WTC11 (cell line): ENCODE results near the gene NKAIN4. TPM values are rescaled to one million over a fixed set of nuclear protein-coding genes. Genes with fewer than 3 reads are reported as not detected.

Experiments used
- ATAC-seq: fragments of 200-7000 bp; cut with Tn5 transposase; 2 replicates; pipeline ENCODE4 v1.10.0; 2021; ENCODE audit warnings: mild to moderate bottlenecking, moderate library complexity
- CTCF ChIA-PET: fragments of 300-600 bp; sonication (Branson Sonifier 250); formaldehyde crosslinking; loops from one replicate; lab custom pipeline; 2021; ENCODE audit warnings: antibody characterized with exemption; lab: Charles Lee
- POLR2A ChIA-PET: fragments of 350-600 bp; sonication (Branson Sonifier 250); formaldehyde crosslinking; loops from one replicate; lab custom pipeline; 2021; ENCODE audit warnings: antibody characterized with exemption; lab: Charles Lee
- DNase-seq: peaks from one replicate; pipeline ENCODE4 v3.0.0; 2021; ENCODE audit warnings: low spot score
- H3K27ac Mint-ChIP-seq: 2 replicates; pipeline ENCODE4 v1.8.0; 2021; ENCODE audit warnings: mixed read lengths
- H3K27me3 Mint-ChIP-seq: 2 replicates; pipeline ENCODE4 v1.8.0; 2021; ENCODE audit warnings: low read depth, mild to moderate bottlenecking, moderate library complexity, mixed read lengths
- H3K36me3 Mint-ChIP-seq: 2 replicates; pipeline ENCODE4 v1.8.0; 2021; ENCODE audit warnings: mixed read lengths
- H3K4me1 Mint-ChIP-seq: 2 replicates; pipeline ENCODE4 v1.8.0; 2022; ENCODE audit warnings: mixed read lengths
- H3K4me3 Mint-ChIP-seq: 2 replicates; pipeline ENCODE4 v1.8.0; 2021; ENCODE audit warnings: mild to moderate bottlenecking, moderate library complexity, mixed read lengths
- H3K9me3 Mint-ChIP-seq: 2 replicates; pipeline ENCODE4 v1.8.0; 2021; ENCODE audit warnings: mixed read lengths
- FOXJ3 ChIP-seq: sonication (generic); formaldehyde crosslinking; IDR thresholded peaks from 2 replicates; pipeline ENCODE4 v1.9.0; 2021; ENCODE audit warnings: missing genetic modification reagents, mild to moderate bottlenecking, borderline replicate concordance
- FOXP1 ChIP-seq: sonication (generic); formaldehyde crosslinking; IDR thresholded peaks from 2 replicates; pipeline ENCODE4 v1.8.0; 2022; ENCODE audit warnings: missing genetic modification reagents, mild to moderate bottlenecking, moderate library complexity, borderline replicate concordance
- JAZF1 ChIP-seq: fragments of 250-450 bp; sonication (Bioruptor Pico); IDR thresholded peaks from 2 replicates; pipeline ENCODE4 v1.9.0; 2021; ENCODE audit warnings: moderate library complexity, mild to moderate bottlenecking, inconsistent platforms
- OVOL2 ChIP-seq: fragments of 250-450 bp; sonication (Bioruptor Pico); IDR thresholded peaks from 2 replicates; pipeline ENCODE4 v1.9.0; 2021; ENCODE audit warnings: mild to moderate bottlenecking, borderline replicate concordance
- ZNF121 ChIP-seq: sonication (generic); formaldehyde crosslinking; IDR thresholded peaks from 2 replicates; pipeline ENCODE4 v1.8.0; 2023; ENCODE audit warnings: missing genetic modification reagents
- ZNF232 ChIP-seq: sonication (generic); formaldehyde crosslinking; IDR thresholded peaks from 2 replicates; pipeline ENCODE4 v1.8.0; 2022; ENCODE audit warnings: mild to moderate bottlenecking, missing genetic modification reagents
- ZNF263 ChIP-seq: sonication (generic); formaldehyde crosslinking; IDR thresholded peaks from 2 replicates; pipeline ENCODE4 v1.8.1; 2022; ENCODE audit warnings: low read depth, mild to moderate bottlenecking, moderate library complexity, missing genetic modification reagents
- total RNA-seq: library from RNA; stranded (reverse); gene quantifications from 3 replicates; pipeline ENCODE4 v1.2.3, GENCODE V29; 2021
- TF ChIP-seq, protein P1 (sequence below): fragments of 200-600 bp; IDR thresholded peaks from 2 replicates; pipeline ENCODE4 v1.8.0; 2022; ENCODE audit warnings: antibody characterized with exemption
- TF ChIP-seq, protein P2 (sequence below): fragments of 250-450 bp; sonication (Bioruptor Pico); IDR thresholded peaks from 2 replicates; pipeline ENCODE4 v1.9.0; 2021; ENCODE audit warnings: mild to moderate bottlenecking, borderline replicate concordance
- TF ChIP-seq, protein P3 (sequence below): fragments of 250-450 bp; sonication (Bioruptor Pico); IDR thresholded peaks from 2 replicates; pipeline ENCODE4 v2.1.2; 2022; ENCODE audit warnings: mild to moderate bottlenecking, moderate library complexity
- TF ChIP-seq, protein P4 (sequence below): sonication (generic); formaldehyde crosslinking; IDR thresholded peaks from 2 replicates; pipeline ENCODE4 v1.8.1; 2023; ENCODE audit warnings: mild to moderate bottlenecking, moderate library complexity, missing genetic modification reagents
- TF ChIP-seq, protein P5 (sequence below): fragments of 250-450 bp; sonication (Bioruptor Pico); IDR thresholded peaks from 2 replicates; pipeline ENCODE4 v1.9.0; 2021; ENCODE audit warnings: mild to moderate bottlenecking
- TF ChIP-seq, protein P6 (sequence below): sonication (generic); formaldehyde crosslinking; IDR thresholded peaks from 2 replicates; pipeline ENCODE4 v1.8.0; 2023; ENCODE audit warnings: missing genetic modification reagents
- TF ChIP-seq, protein P7 (sequence below): fragments of 250-450 bp; sonication (Bioruptor Pico); conservative IDR thresholded peaks from 2 replicates; pipeline ENCODE4 v1.9.0; 2021; ENCODE audit warnings: mild to moderate bottlenecking

NKAIN4 gene
- total RNA-seq, 1 experiment from 2014 or later = 7.2 TPM

DNA sequence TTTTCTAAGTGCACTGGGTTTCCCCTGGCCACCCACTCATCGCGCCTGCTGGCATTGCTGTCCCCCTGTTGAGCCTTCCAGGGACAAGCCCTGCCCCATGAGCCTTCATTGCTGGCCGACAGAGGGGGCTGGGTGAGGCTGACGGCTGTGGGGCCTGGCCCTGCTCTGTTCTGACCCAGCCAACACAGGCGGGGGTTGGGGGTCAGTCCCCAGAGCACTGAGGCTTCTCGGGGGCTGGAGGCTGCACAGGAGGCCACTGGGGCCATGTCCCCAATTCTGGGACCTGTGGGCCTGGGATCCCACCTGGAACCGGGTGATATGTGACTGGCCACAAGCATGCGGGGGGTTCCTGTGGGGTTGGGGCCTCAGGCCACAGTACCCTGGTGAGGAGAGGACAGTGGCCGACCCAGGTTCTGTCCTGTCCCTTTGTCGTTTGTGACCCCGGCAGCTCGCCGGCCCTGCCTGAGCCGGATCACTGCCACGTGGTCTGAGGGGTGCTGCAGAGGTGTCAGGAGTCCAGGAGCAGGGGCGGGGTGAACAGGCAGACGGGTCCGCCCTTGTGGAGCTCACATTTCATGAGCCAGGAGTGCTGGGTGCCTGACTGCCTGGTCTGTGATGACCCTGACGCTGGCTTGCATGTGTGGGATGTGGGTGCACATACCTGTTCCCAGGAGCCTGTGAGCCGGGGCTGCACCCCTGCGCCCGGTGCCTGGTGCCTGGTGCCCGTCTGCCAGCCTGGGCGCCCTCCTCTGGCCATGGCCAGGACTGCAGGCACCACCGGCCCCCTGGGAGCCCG is 36.6 kb upstream of the NKAIN4 start (continued):
- TF ChIP-seq FOXP1 (CRISPR knock-in tag) (peak; percentile 40; the same call in 1 of the 2 replicates), ZNF232 (no peak), JAZF1 (no peak)
- TF ChIP-seq, protein P1, sequence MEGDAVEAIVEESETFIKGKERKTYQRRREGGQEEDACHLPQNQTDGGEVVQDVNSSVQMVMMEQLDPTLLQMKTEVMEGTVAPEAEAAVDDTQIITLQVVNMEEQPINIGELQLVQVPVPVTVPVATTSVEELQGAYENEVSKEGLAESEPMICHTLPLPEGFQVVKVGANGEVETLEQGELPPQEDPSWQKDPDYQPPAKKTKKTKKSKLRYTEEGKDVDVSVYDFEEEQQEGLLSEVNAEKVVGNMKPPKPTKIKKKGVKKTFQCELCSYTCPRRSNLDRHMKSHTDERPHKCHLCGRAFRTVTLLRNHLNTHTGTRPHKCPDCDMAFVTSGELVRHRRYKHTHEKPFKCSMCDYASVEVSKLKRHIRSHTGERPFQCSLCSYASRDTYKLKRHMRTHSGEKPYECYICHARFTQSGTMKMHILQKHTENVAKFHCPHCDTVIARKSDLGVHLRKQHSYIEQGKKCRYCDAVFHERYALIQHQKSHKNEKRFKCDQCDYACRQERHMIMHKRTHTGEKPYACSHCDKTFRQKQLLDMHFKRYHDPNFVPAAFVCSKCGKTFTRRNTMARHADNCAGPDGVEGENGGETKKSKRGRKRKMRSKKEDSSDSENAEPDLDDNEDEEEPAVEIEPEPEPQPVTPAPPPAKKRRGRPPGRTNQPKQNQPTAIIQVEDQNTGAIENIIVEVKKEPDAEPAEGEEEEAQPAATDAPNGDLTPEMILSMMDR = peak; percentile 94
- TF ChIP-seq, protein P2, sequence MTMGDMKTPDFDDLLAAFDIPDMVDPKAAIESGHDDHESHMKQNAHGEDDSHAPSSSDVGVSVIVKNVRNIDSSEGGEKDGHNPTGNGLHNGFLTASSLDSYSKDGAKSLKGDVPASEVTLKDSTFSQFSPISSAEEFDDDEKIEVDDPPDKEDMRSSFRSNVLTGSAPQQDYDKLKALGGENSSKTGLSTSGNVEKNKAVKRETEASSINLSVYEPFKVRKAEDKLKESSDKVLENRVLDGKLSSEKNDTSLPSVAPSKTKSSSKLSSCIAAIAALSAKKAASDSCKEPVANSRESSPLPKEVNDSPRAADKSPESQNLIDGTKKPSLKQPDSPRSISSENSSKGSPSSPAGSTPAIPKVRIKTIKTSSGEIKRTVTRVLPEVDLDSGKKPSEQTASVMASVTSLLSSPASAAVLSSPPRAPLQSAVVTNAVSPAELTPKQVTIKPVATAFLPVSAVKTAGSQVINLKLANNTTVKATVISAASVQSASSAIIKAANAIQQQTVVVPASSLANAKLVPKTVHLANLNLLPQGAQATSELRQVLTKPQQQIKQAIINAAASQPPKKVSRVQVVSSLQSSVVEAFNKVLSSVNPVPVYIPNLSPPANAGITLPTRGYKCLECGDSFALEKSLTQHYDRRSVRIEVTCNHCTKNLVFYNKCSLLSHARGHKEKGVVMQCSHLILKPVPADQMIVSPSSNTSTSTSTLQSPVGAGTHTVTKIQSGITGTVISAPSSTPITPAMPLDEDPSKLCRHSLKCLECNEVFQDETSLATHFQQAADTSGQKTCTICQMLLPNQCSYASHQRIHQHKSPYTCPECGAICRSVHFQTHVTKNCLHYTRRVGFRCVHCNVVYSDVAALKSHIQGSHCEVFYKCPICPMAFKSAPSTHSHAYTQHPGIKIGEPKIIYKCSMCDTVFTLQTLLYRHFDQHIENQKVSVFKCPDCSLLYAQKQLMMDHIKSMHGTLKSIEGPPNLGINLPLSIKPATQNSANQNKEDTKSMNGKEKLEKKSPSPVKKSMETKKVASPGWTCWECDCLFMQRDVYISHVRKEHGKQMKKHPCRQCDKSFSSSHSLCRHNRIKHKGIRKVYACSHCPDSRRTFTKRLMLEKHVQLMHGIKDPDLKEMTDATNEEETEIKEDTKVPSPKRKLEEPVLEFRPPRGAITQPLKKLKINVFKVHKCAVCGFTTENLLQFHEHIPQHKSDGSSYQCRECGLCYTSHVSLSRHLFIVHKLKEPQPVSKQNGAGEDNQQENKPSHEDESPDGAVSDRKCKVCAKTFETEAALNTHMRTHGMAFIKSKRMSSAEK = no peak
- TF ChIP-seq, protein P3, sequence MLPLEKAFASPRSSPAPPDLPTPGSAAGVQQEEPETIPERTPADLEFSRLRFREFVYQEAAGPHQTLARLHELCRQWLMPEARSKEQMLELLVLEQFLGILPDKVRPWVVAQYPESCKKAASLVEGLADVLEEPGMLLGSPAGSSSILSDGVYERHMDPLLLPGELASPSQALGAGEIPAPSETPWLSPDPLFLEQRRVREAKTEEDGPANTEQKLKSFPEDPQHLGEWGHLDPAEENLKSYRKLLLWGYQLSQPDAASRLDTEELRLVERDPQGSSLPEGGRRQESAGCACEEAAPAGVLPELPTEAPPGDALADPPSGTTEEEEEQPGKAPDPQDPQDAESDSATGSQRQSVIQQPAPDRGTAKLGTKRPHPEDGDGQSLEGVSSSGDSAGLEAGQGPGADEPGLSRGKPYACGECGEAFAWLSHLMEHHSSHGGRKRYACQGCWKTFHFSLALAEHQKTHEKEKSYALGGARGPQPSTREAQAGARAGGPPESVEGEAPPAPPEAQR (CRISPR knock-in tag) = no peak
- TF ChIP-seq, all 79 proteins: peak for 13

DNA sequence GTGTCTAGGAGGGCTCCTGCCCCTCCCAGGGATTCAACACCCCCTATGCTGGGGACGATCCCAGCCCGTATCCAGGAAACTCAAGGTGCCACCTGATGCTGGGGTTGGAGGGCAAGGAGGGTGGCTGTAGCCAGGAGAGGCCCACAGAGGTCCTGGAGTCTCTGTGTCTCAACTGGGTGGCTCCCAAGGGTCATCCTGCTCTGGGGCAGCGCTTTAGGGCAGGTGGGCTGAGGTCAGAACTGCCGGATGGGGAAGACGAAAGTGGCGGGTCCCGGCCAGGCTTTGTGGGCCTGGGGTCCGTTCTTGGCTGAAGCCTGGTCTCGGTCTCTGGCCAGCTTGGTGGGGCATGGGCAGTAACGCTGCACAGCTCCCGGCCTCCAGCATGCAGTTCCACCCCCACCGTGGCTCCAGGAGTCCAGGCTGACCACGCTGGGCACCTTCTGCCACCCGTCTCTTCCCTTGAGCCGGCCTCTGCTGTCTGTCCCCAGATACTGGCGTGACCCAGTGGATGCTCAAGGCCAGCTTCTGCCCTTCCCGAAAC is 35.9 kb upstream of the NKAIN4 start:
- no peak overlapping the region for H3K27ac Mint-ChIP-seq
- ChIA-PET POLR2A (interaction anchor here (0.7 kb wide), 1 partner anchor 18 kb away, joined by 3 read pairs; no protein-coding TSS in a partner anchor), CTCF (interaction anchor here (1.0 to 8.1 kb wide), 14 partner anchors 9 to 206 kb away, joined by 3 to 79 read pairs (median 8); partner anchors contain the start of genes ARFGAP1 and NKAIN4)
- ATAC-seq (no peak), DNase-seq (no peak)
- H3K36me3 Mint-ChIP-seq = peaks cover 12% of the 10 kb centered on the region
- peaks cover 8% of the 10 kb centered on the region for H3K4me1 Mint-ChIP-seq
- H3K27me3 Mint-ChIP-seq = peaks cover 1% of the 10 kb centered on the region
- no peaks in the 10 kb centered on the region for H3K9me3 Mint-ChIP-seq
- H3K4me3 Mint-ChIP-seq = no peak overlapping the region
- TF ChIP-seq, protein P4, sequence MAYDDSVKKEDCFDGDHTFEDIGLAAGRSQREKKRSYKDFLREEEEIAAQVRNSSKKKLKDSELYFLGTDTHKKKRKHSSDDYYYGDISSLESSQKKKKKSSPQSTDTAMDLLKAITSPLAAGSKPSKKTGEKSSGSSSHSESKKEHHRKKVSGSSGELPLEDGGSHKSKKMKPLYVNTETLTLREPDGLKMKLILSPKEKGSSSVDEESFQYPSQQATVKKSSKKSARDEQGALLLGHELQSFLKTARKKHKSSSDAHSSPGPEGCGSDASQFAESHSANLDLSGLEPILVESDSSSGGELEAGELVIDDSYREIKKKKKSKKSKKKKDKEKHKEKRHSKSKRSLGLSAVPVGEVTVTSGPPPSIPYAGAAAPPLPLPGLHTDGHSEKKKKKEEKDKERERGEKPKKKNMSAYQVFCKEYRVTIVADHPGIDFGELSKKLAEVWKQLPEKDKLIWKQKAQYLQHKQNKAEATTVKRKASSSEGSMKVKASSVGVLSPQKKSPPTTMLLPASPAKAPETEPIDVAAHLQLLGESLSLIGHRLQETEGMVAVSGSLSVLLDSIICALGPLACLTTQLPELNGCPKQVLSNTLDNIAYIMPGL (CRISPR knock-in tag) = no peak
- TF ChIP-seq, protein P5, sequence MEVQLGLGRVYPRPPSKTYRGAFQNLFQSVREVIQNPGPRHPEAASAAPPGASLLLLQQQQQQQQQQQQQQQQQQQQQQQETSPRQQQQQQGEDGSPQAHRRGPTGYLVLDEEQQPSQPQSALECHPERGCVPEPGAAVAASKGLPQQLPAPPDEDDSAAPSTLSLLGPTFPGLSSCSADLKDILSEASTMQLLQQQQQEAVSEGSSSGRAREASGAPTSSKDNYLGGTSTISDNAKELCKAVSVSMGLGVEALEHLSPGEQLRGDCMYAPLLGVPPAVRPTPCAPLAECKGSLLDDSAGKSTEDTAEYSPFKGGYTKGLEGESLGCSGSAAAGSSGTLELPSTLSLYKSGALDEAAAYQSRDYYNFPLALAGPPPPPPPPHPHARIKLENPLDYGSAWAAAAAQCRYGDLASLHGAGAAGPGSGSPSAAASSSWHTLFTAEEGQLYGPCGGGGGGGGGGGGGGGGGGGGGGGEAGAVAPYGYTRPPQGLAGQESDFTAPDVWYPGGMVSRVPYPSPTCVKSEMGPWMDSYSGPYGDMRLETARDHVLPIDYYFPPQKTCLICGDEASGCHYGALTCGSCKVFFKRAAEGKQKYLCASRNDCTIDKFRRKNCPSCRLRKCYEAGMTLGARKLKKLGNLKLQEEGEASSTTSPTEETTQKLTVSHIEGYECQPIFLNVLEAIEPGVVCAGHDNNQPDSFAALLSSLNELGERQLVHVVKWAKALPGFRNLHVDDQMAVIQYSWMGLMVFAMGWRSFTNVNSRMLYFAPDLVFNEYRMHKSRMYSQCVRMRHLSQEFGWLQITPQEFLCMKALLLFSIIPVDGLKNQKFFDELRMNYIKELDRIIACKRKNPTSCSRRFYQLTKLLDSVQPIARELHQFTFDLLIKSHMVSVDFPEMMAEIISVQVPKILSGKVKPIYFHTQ (CRISPR knock-in tag) = no peak
- TF ChIP-seq, protein P6, sequence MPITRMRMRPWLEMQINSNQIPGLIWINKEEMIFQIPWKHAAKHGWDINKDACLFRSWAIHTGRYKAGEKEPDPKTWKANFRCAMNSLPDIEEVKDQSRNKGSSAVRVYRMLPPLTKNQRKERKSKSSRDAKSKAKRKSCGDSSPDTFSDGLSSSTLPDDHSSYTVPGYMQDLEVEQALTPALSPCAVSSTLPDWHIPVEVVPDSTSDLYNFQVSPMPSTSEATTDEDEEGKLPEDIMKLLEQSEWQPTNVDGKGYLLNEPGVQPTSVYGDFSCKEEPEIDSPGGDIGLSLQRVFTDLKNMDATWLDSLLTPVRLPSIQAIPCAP (CRISPR knock-in tag) = no peak
- no peak for TF ChIP-seq FOXJ3
- no peak for TF ChIP-seq ZNF263
- no peak for TF ChIP-seq OVOL2 (CRISPR knock-in tag)
- no peak for TF ChIP-seq ZNF121
- TF ChIP-seq, protein P7, sequence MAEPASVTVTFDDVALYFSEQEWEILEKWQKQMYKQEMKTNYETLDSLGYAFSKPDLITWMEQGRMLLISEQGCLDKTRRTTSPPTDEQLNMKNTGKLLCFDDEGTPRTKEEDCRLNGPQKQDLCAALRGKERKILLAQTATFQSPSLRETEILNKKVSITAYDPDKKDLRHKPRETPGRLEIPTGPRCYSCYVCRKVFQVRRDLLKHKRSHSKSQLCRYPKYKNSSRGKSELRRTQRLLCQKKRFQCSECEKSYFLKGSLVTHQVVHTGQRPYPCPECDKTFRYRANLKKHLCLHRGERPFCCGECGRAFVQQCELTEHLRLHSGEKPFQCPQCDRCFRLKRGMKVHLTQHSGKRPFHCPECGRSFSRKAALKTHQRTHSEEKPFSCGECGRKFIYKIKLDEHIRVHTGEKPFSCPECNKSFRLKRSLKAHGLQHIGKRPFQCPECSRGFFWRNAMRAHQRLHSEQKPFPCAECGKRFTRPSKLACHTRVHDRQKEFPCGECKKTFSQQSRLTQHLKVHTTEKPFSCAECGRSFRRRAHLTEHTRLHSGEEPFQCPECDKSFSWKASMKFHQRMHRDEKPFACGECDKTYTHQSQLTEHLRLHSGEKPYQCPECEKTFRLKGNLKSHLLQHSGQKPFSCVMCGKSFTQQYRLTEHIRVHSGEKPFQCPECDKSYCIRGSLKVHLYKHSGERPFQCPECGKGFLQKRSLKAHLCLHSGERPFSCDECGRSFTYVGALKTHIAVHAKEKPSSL = no peak
